Natural killer cell (primary cell): ENCODE data around the gene AGPAT1. TPM values are rescaled to one million over a fixed set of nuclear protein-coding genes. Genes with fewer than 3 reads are reported as not detected.

Experiments
- ATAC-seq, 3 donors: fragments of 150-1000 bp in 2 of 3; fragments of 200-7000 bp in 1 of 3; cut with Tn5 transposase; 1 replicate in 1 of 3; 2 replicates in 2 of 3; pipeline ENCODE4 v1.10.0; 2021; ENCODE audit warnings: mild to moderate bottlenecking in 2 of 3, moderate library complexity in 2 of 3
- DNase-seq, 2 donors: peaks; one replicate each; pipeline versions ENCODE4 v3.0.0 to v3.0.0-alpha.2; 2013 to 2021; ENCODE audit warnings: mixed read lengths in 1 of 2
- H3K27ac ChIP-seq: one replicate; pipeline ENCODE4 v1.5.1; 2013; ENCODE audit warnings: mild to moderate bottlenecking, low read length
- H3K27me3 ChIP-seq: one replicate; pipeline ENCODE4 v1.6.1; 2013; ENCODE audit warnings: low read length; ENCODE audit not compliant: control insufficient read depth, insufficient read depth
- H3K36me3 ChIP-seq: one replicate; pipeline ENCODE4 v1.6.1; 2013; ENCODE audit warnings: low read length; ENCODE audit not compliant: control insufficient read depth, insufficient read depth
- H3K4me1 ChIP-seq: one replicate; pipeline ENCODE4 v1.6.1; 2013; ENCODE audit warnings: low read length; ENCODE audit not compliant: control insufficient read depth, insufficient read depth
- H3K4me3 ChIP-seq: one replicate; pipeline ENCODE4 v1.5.1; 2013; ENCODE audit warnings: low read length
- H3K9me3 ChIP-seq: one replicate; pipeline ENCODE4 v1.6.1; 2013; ENCODE audit warnings: low read length; ENCODE audit not compliant: control insufficient read depth, insufficient read depth
- H3K27ac Mint-ChIP-seq, 2 donors: one replicate each; pipeline ENCODE4 v1.8.0; 2022; ENCODE audit warnings: mild to moderate bottlenecking in 2 of 2, mixed read lengths in 2 of 2, moderate library complexity in 1 of 2
- H3K27me3 Mint-ChIP-seq, 2 donors: one replicate each; pipeline ENCODE4 v1.8.0; 2022; ENCODE audit warnings: low read depth in 2 of 2, mixed read lengths in 2 of 2
- H3K36me3 Mint-ChIP-seq: one replicate; pipeline ENCODE4 v1.8.0; 2022; ENCODE audit warnings: mixed read lengths
- H3K4me1 Mint-ChIP-seq, 2 donors: one replicate each; pipeline ENCODE4 v1.8.0; 2022; ENCODE audit warnings: mixed read lengths in 2 of 2
- H3K4me3 Mint-ChIP-seq: one replicate; pipeline ENCODE4 v1.8.0; 2022; ENCODE audit warnings: mild to moderate bottlenecking, moderate library complexity, mixed read lengths
- H3K9me3 Mint-ChIP-seq, 2 donors: one replicate each; pipeline ENCODE4 v1.8.0; 2022; ENCODE audit warnings: mixed read lengths in 2 of 2
- CTCF ChIP-seq: fragments of 200-600 bp; IDR thresholded peaks from one replicate; pipeline ENCODE4 v1.8.0; 2022; ENCODE audit warnings: antibody characterized with exemption
- WGBS: methylation state at CpG from one replicate; pipeline ENCODE4 v1.1.7; 2013; ENCODE audit warnings: missing lambda C conversion rate; ENCODE audit not compliant: insufficient coverage; 5-methylcytosine and 5-hydroxymethylcytosine counted together
- intact Hi-C: fragments of 100-400 bp; cut with micrococcal nuclease; formaldehyde crosslinking; loops from one replicate; pipeline ENCODE4 v1.14.2; 2022
- total RNA-seq, 4 donors: library from RNA; stranded (reverse); fragments of 120-200 nt in 1 of 4; gene quantifications; one replicate each; pipeline versions ENCODE4 v1.2.3 to v1.2.4, GENCODE V29; 2013 to 2022

Gene AGPAT1
- total RNA-seq, 3 donors from 2014 or later (not counting 1 experiment from before 2014, with no cell fraction given) = 29.5 to 31.9 (median 31.2) TPM

GRCh38 chr6:32216998-32217397 lies 41.1 kb upstream of the AGPAT1 start:
- Histone ChIP-seq H3K27me3 (no peaks in the 10 kb centered on the region), H3K27ac (no peak overlapping the region), H3K9me3 (no peaks in the 10 kb centered on the region), H3K4me1 (no peaks in the 10 kb centered on the region), H3K36me3 (no peaks in the 10 kb centered on the region), H3K4me3 (no peak overlapping the region)
- 94% methylated on average over 11 of the region's 11 CpGs for WGBS
- intact Hi-C loops = no loop called here
- no peaks in the 10 kb centered on the region for H3K4me1 Mint-ChIP-seq
- ATAC-seq = no peak
- no peak for DNase-seq
- H3K36me3 Mint-ChIP-seq = no peaks in the 10 kb centered on the region
- no peaks in the 10 kb centered on the region for H3K9me3 Mint-ChIP-seq
- no peak for TF ChIP-seq CTCF
- no peaks in the 10 kb centered on the region for H3K27me3 Mint-ChIP-seq
- H3K27ac Mint-ChIP-seq = no peak overlapping the region
- H3K4me3 Mint-ChIP-seq = no peak overlapping the region

- no peak overlapping the region for H3K27ac Mint-ChIP-seq
- WGBS = 89% methylated on average over 10 of the region's 10 CpGs
- intact Hi-C loops = no loop called here
Observed at GRCh38 chr6:32216285-32216684, 40.4 kb upstream of the AGPAT1 start.

GRCh38 chr6:32215617-32216016 lies 39.7 kb upstream of the AGPAT1 start:
- DNase-seq (no peak), ATAC-seq (no peak)
- no peak overlapping the region for H3K4me3 ChIP-seq
- no peaks in the 10 kb centered on the region for H3K9me3 ChIP-seq
- H3K4me1 ChIP-seq = no peaks in the 10 kb centered on the region
- Mint-ChIP-seq H3K27ac (no peak overlapping the region), H3K27me3 (no peaks in the 10 kb centered on the region), H3K4me1 (no peaks in the 10 kb centered on the region), H3K4me3 (no peak overlapping the region), H3K9me3 (no peaks in the 10 kb centered on the region), H3K36me3 (no peaks in the 10 kb centered on the region)
- no peak for TF ChIP-seq CTCF
- intact Hi-C loops = no loop called here
- no peaks in the 10 kb centered on the region for H3K27me3 ChIP-seq
- H3K27ac ChIP-seq = no peak overlapping the region
- WGBS = 90% methylated on average over 4 of the region's 4 CpGs
- no peaks in the 10 kb centered on the region for H3K36me3 ChIP-seq

More at GRCh38 chr6:32216285-32216684, 40.4 kb upstream of the AGPAT1 start:
- no peak overlapping the region for H3K4me3 Mint-ChIP-seq
- ATAC-seq (no peak), DNase-seq (no peak)
- Histone ChIP-seq H3K9me3 (no peaks in the 10 kb centered on the region), H3K4me3 (no peak overlapping the region), H3K36me3 (no peaks in the 10 kb centered on the region), H3K27ac (no peak overlapping the region), H3K4me1 (no peaks in the 10 kb centered on the region), H3K27me3 (no peaks in the 10 kb centered on the region)
- H3K36me3 Mint-ChIP-seq = no peaks in the 10 kb centered on the region
- no peaks in the 10 kb centered on the region for H3K9me3 Mint-ChIP-seq
- TF ChIP-seq CTCF = no peak
- no peaks in the 10 kb centered on the region for H3K27me3 Mint-ChIP-seq
- no peaks in the 10 kb centered on the region for H3K4me1 Mint-ChIP-seq

GRCh38 chr6:32214126-32214525 lies 38.2 kb upstream of the AGPAT1 start:
- Mint-ChIP-seq H3K9me3 (no peaks in the 10 kb centered on the region), H3K27me3 (no peaks in the 10 kb centered on the region), H3K36me3 (no peaks in the 10 kb centered on the region), H3K4me3 (no peak overlapping the region), H3K4me1 (no peaks in the 10 kb centered on the region), H3K27ac (no peak overlapping the region)
- intact Hi-C loops = no loop called here
- no peaks in the 10 kb centered on the region for H3K27me3 ChIP-seq
- H3K4me1 ChIP-seq = no peaks in the 10 kb centered on the region
- no peak overlapping the region for H3K27ac ChIP-seq
- no peak overlapping the region for H3K4me3 ChIP-seq
- ATAC-seq (no peak), DNase-seq (no peak)
- no peak for TF ChIP-seq CTCF
- no peaks in the 10 kb centered on the region for H3K36me3 ChIP-seq
- no CpG with 5 or more reads among the region's 3 CpGs for WGBS
- H3K9me3 ChIP-seq = no peaks in the 10 kb centered on the region
